Ureter (tissue), 1 donor: ENCODE data around the gene STMN3. TPM values are rescaled to one million over a fixed set of nuclear protein-coding genes. Genes with fewer than 3 reads are reported as not detected.
A peak's percentile ranks its signal among the peaks of the same experiment; 100 is the strongest.
"Not testable (repeated sequence)": the region's sequence is repeated elsewhere in the genome, so short reads cannot be mapped to it uniquely, and the experiment has no call there.

Experiments
- DNase-seq: peaks from one replicate; pipeline ENCODE4 v3.0.0-alpha.2; 2020; ENCODE audit warnings: low spot score
- total RNA-seq: library from RNA; stranded (reverse); gene quantifications from one replicate; pipeline ENCODE4 v1.2.4, GENCODE V29; 2023
- donor health status: DM: yes; HTN: yes; CAD: no.

STMN3 gene
- total RNA-seq, 1 donor from 2014 or later = 16.5 TPM

DNA sequence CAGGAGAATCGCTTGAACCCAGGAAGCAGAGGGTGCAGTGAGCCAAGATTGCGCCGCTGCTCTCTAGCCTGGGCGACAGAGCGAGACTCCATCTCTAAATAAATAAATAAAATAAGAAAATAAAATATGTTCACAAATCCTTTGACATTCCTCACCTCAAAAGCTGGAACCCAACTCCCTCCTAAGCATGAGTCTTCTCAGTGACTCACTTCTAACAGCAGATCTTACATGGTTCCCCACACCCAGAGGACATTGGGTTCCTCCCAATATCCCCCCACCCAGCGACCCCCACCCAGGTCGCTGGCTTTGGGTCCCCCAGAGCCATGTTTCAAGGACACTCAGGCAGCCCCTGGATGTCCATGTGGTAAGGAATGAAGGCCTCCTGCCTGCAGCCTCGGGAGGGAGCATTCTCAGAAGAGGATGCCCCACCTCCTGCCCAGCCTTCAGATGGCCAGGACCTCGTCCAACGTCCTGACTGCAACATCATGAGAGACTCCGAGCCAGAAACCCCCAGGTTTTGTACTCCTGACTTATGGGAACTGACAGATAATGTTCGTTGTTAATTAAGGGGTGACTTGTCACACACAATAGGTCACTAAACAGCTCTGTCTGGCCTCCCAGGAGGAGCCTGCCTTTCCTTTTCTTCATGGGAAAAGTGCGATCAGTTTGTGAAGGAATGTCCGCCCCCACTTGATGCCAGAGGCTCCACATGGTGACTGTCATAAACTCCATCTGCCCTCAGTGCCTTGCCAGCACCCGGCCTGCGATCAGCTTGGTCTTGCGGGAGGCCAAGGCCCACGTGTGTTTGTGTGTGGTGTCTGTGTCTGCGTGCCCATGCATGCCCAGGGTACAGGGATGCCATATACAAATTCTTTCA, 16.2 kb downstream of the STMN3 start:
- no peak for DNase-seq

DNA sequence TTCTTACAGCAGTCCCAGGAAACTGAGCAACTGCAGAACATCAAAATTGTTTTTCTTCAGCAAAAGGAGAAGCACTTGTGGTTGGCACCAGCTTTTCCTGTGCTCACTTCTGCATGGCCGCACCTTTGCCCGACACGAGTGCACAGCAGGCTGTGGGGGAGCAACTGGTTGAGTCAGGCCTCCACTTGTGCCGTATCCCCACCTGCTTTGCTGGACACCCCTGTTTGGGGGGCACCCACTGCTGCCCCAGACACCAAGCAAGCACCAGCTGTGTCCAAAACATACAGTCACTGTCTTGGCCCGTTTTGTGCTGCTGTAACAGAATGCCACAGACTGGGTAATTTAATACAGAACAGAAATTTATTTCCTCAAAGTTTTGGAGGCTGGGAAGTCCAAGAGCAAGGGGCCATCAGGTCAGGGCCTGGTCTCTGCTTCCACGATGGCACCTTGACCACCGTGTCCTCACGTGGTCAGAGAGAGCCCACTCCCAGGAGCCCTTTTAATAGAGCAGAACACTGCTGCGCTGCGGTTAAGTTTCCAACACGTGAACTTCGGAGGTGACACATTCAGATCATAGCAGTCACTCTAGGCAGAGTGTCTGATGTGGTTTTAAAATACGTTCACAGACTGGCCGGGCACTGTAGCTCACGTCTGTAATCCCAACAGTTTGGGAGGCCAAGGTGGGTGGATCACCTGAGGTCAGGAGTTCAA, 17.6 kb downstream of the STMN3 start:
- DNase-seq = no peak

DNA sequence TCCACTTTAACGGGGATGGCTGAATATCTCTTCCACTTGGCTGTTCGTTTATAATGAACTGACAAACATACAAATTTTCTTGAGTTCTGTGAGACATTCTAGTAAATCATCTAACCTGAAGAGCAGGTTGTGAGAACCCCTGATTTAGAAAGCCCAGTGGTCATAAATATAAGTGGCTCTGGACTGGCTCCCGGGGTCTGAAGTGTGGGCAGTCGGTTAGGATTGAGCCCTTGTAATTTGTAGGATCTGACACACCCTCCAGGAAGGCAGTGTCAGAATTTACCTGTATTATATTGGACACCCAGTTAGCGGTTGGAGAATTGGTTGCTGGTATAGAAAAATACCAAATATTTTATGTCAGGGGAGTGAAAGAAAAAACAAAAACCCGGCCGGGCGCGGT, 19.5 kb downstream of the STMN3 start:
- no peak for DNase-seq

DNA sequence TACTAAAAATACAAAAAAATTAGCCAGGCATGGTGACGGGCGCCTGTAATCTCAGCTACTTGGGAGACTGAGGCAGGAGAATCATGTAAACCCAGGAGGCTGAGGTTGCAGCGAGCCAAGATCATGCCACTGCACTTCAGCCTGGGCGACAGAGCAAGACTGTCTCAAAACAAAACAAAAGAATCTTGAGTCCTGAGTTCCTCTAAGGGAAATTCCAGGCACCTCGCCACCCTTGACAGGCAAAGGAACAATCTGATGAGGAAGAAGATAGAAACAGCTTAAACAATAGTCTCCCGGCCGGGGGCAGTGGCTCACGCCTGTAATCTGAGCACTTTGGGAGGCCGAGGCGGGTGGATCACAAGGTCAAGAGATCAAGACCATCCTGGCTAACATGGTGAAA, 21.8 kb downstream of the STMN3 start:
- not testable (repeated sequence) for DNase-seq

DNA sequence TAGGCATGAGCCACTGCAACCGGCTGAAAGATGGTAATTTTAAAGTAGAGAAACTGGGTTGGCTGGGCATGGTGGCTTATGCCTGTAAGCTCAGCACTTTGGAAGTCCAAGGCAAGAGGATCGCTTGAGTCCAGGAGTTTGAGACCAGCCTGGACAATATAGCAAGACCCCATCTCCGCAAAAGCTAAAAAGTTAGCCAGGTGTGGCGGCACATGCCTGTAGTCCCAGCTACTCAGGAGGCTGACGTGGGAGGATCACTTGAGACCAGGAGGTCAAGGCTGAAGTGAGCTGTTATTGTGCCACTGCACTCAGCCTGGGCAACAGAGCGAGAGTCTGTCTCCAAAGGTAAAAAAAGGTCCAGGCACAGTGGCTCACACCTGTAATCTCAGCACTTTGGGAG, 22.3 kb downstream of the STMN3 start:
- DNase-seq = not testable (repeated sequence)

DNA sequence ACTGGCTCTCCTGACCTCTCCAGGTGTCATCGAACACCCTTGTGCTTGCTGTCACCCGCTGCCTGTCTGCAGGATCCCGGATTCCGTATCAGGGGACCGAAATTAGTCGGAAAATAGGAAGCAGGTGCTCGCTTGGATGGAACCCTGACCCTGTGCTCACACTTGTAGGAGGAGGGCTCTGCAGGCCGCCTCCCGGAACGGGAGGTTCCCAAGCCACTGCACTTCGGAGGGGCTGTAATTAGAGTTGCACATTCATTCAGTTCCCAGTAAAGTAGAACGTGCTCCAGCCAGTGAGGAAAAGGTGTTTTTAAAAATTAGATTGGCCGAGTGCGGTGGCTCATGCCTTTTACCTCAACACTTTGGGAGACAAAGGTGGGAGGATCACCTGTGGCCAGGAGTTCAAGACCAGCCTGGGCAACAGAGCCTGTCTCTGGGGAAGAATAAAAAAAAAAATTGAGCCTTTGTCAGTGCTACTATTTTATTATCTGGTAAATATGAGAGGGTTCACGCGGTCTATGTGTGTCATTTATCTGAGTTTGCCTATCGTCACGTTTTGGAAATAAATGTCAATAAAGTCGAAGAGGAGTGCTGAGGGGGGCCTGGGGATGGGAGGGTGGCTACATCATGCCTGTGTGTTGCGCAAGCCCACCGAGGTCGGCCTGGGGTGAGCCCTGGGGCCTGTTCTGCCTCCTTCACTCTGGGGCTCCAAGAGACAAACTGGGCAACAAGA, 24.8 kb downstream of the STMN3 start:
- peak; percentile 78 for DNase-seq

DNA sequence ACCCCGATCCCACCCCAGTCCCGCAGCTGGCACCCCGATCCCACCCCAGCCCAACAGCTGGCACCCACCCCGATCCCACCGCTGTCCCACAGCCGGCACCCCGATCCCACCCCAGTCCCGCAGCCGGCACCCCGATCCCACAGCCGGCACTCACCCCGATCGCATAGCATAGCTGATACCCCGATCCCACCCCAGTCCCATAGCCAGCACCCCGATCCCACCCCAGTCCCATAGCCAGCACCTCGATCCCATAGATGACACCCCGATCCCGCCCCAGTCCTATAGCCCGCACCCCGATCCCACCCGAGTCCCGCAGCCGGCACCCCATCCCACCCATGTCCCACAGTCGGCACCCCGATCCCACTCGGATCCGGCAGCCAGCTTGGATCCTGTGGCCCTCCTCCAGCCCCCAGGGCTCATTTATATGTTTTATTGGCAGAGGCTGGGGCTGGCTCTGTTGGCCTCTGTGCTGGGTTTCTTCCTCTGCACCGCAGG, 25.4 kb downstream of the STMN3 start:
- DNase-seq = no peak

DNA sequence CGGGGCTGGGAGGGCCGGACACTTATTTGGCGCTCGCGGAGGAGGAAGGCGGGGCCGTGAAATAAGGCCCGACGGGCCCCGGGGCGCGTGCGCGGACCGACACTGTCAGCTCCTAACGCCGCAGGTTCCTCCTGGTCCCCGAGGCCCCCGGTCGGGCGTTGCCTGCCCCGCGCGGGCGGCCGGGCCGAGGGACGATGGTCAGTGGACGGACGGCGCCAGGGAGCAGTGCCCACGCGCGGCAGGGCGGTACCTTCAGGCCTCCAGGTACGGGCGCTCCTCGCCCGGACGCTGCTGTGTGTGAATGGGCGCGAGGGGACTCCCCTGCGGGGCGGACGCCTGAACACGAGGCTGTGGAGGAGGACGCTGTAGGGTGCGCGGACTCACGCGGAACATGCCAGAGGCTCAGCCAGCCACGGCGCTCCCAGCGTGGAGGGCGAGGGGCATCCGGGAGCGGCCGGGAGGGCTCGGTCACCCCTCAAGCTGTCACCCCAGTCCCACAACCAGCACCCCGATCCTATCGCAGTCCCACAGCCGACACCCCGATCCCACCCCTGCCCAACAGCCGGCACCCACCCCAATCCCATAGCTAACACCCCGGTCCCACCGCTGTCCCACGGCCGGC, 26.0 kb downstream of the STMN3 start:
- peak; percentile 96 for DNase-seq

DNA sequence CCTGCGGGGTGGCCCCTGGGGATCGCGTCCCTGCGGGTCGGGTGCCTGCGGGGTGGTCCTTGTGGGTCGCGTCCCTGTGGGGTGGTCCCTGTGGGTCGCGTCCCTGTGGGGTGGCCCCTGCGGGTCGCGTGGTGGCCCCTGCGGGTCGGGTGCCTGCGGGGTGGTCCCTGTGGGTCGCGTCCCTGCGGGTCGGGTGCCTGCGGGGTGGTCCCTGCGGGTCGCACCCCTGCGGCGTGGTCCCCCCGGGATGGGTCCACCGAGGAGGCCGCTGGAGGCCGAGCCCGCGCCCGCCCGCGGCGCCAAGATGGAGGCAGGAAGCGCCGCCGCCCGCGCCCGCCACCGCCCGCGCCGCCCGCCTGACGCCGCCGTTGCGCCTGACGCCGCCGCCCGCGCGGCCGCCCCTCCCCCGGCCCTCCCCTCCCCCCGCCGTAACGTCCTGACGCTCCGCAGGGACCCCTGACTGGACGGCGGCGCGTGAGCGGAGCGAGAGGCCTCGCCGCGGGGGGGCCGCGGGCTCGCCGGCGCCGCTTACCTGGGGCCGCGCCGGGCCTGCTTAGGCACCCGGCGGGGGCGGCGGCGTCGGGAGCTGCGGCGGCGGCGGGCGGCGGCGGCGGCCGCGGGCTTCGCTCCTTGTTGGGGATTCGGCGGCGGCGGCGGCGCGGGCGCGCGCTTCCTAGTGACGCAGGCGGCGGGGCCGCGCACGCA, 26.6 kb downstream of the STMN3 start, which contains the start of gene GMEB2:
TSS of gene GMEB2 (minus strand) at position 678 of the 705 bp plus-strand sequence. CDS start 7,704 bp downstream, outside the sequence.
- peak; percentile 72 for DNase-seq

DNA sequence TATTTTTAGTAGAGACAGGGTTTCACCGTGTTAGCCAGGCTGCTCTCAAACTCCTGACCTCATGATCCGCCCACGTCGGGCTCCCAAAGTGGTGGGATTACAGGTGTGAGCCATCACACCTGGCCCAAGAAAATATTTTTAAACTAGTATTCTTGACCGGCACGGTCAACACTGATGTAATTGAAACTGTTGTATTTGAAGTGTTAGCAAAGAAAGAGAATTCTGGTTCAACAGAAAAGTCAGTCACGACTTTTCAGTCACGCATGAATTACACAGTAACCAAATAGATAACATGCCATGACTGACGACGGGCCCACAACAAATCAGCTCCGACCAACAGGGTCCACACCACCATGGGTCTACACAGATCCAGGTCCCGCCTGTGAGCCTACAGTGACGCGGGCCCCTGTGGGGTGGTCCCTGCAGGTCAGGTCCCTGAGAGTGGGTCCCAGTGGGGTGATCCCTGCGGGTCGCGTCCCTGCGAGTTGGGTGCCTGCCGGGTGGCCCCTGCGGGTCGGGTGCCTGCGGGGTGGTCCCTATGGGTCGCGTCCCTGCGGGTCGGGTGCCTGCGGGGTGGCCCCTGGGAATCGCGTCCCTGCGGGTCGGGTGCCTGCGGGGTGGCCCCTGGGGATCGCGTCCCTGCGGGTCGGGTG, 27.3 kb downstream of the STMN3 start:
- DNase-seq = no peak

DNA sequence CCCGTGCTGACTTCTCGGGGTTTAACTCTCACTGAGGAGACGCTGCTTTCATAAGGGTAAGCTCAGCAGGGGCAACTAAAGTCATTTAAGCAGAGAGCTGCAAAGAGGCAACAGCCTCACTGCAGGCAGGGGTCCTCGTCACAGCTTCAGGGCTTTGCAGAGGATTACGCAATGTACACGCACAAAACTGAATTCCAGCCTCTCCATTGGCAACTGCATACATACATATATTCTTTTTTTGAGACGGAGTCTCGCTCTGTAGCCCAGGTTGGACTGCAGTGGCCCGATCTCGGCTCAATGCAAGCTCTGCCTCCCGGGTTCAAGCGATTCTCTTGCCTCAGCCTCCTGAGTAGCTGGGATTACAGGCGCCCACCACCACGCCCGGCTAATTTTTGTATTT, 28.7 kb downstream of the STMN3 start:
- DNase-seq = no peak

DNA sequence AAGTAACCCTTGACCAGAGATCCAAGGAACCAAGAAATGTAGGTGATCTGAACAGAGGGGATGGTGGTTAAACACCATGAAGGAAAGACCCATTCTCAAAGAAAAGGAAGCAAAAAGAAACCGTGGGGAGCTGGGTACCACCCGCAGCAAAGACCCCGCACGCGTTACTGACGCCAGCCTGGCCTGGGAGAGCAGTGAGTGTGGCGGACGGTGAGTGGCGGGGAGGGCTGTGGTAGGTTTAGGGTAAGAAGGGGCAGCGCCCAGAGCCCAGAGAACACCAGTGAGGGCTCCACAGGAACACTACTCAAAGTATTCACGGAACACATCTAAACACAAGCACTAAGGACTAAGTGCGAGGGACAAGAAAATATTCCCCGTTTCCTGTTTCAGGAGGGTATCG, 30.5 kb downstream of the STMN3 start:
- no peak for DNase-seq

DNA sequence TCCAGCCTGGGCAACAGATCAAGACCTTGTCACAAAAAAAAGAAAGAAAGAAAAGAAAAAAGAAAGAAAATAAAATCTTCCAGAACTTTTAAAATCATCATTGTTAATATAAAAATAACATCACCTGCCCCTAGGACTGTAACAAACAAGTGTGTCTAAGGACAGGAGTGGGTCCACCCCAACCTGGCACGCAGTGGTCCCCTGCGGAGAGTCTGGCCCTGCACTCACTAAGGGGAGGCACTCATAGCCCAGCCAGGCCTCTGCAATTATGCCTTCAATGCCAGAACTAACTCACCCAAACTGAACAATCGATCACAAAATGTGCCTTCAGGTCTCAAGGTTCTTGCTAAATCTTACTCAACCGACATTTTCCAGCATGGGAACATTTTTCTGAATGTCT, 31.1 kb downstream of the STMN3 start:
- DNase-seq = no peak

DNA sequence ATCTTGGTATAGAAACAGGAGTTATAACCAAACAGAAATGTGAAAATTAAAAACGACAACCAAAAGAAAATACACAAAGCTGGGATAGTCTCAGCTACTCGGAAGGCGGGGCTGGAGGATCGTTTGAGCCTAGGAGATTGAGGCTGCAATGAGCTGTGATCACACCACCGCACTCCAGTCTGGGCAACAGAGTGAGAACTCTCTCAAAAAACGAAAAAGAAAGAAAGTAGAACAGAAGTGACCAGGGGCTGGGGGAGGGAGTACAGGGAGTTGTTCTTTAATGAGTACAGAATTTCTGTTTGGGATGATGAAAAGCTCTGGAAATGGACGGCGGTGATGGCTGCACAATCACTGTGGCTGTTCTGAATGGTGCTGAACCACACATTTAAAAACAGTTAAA, 32.2 kb downstream of the STMN3 start:
- DNase-seq = no peak

DNA sequence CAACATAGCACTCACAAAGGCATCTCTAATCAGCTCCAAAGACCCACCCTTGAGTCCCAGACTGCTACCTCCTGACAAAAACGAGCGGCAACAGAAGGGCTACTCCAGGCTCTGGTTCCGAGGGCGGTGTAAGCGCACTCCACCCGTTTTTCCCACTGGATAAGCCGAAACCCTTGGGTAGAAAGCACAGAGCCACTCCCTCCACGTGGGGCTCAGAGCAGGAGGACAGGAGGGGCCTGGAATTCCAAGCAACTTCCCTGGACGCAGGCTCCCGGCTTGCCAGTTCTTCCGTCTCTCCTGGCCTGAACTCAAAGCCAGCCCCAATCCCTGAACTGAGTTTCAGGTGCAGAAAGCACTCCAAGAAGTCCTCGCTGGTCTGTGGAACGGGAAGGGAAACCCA, 33.7 kb downstream of the STMN3 start:
- no peak for DNase-seq

DNA sequence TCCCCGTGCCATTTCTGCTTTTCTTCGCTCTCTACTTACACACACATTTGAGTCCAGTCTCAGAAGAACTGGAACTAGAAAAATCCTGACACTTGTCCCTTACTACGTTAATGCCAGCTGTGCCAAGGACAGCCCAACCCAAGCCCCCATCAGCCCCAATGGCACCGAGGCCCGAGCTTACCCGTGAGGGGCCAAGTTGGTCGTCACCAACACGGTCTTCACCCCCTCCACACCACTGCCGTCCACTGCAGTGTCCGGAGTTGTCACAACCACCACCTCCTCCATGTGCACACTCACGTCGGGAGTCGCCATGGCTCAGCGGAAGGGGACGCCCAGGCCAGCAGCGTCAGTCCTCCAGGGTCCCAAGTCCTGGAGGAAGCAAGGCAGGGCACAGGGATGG, 34.1 kb downstream of the STMN3 start:
- DNase-seq = no peak

DNA sequence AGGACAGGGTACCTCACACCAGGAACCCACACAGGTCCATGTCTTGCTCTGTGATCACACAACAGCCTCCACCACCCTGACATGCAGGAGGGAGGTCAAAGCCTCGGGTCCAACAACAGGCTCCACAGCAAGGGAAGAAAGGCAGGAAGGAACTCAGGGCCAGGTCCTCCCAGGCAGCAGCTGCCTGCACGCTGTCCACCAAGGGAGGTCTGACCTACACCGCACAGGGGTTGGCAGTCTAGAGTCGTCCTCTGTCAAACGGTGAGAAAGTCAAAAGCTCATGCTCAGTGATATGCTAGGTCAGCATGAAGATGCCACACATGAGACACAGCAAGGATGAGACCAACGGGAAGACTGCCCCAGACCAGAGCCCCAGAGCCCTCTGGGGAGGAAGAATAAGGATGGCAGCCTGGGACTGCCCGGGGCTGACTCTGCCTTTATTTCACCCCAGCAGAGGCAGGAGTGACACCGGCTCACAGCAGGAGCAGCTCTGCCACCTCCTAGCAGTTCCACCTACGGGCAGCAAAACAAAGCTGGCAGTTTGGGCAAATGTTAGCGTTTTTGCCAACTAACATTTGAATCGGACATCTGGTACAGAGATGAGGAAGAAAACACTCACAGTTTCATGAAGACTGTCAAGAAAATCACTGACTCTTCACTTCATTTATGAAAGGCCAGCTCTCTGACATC, 34.8 kb downstream of the STMN3 start:
- DNase-seq = no peak

DNA sequence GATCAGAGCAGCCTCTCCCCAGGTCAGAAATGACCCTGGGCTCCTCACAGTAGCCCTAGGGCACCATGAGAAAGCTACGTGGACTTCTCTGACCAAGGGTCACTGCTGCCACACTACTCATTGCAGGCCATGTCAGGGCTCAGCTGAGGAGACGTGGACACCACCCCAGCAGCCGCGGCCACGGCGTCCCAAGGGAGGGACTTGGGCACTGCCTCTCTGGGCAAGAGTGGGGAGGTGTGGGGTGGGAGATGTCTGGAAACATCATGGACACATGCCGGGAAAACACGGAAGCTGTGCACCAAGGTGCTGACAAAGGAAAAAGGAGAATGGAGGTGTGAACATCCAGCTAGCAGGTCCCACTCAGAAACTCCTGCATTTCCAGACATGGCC, 35.4 kb downstream of the STMN3 start:
- DNase-seq = no peak

DNA sequence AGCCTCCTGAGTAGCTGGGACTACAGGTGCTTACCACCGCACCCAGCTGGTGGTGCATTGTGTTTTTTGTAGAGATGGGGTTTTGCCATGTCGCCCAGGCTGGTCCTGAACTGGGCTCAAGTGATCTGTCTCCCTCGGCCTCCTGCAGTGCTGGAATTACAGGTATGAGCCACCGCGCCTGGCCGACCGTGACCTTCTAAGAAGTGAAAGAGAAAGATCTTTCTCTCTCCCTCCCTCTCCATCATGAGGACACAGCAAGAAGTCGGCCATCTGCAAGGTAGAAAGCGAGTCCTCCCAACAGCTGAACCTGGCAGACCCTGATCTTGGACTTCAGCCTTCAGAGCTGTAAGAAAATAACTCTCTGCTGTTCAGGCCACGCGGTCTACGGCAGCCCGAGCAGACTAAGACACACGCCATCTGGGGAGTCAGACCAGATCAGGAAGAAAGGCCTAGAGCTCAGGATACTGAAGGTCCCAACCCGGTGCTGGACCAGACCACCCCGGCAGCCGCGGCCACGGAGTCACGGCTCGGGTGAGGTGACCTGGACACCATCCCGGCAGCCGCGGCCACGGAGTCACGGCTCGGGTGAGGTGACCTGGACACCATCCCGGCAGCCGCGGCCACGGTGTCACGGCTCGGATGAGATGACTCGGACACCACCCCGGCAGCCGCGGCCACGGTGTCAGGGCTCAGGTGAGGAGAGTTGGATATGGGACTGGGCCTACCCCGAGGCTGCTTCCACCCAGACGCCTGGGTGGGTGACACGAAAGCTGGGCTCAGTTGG, 35.9 kb downstream of the STMN3 start:
- no peak for DNase-seq
